ENCODE measurements around the gene ELF1. TPM values are rescaled to one million over a fixed set of nuclear protein-coding genes. Genes with fewer than 3 reads are reported as not detected.

ELF1 gene
- total RNA-seq, 1 experiment from 2014 or later = 36.0 TPM

- no peak for TF ChIP-seq CTCF (conservative IDR thresholded peaks at IDR 0.05)
- TF ChIP-seq EZH2 (IDR thresholded peaks at IDR 0.05; ENCODE audit: low read depth) = no peak
- Histone ChIP-seq H3K4me3 (peak overlapping the region; percentile 77; the same call in 1 of the 2 replicates), H3K9me3 (ENCODE audit: insufficient read depth, low read depth) (no peaks in the 10 kb centered on the region), H3K4me2 (peak overlapping the region; percentile 92), H3K9me2 (ENCODE audit: insufficient read depth) (no peaks in the 10 kb centered on the region), H3K4me1 (replicated peaks; ENCODE audit: insufficient read depth) (peaks cover 31% of the 10 kb centered on the region), H3K79me2 (ENCODE audit: low read depth) (peaks cover 58% of the 10 kb centered on the region), H4K20me1 (ENCODE audit: insufficient read depth) (no peaks in the 10 kb centered on the region), H3K27ac (peak overlapping the region; percentile 100), H2AFZ (no peak overlapping the region), H3F3A (ENCODE audit: insufficient read depth, low read depth) (peaks cover 7% of the 10 kb centered on the region), H3K27me3 (ENCODE audit: insufficient read depth, low read depth) (no peaks in the 10 kb centered on the region), H3K36me3 (ENCODE audit: low read depth) (0 out of 2 replicates have a peak, but pooled peaks cover 4% of the 10 kb centered on the region)
- intact Hi-C loops (cut with micrococcal nuclease; ENCODE audit: unreplicated experiment) = loop anchor here (2.0 to 10.0 kb wide), 3 partner anchors 25 to 55 kb away; partner anchors contain the start of gene WBP4
- BruUV-seq (replicated peaks) = no TSS peak
- DNase-seq = no peak
- ChIA-PET POLR2A (ENCODE audit: unreplicated experiment) (no interaction called here), CTCF (no interaction called here)
Measured at GRCh38 chr13:41019578-41020347, 647 bp upstream of the ELF1 start.

- Histone ChIP-seq H3K79me2 (ENCODE audit: low read depth) (peaks cover 68% of the 10 kb centered on the region), H3K4me1 (replicated peaks; ENCODE audit: insufficient read depth) (peaks cover 31% of the 10 kb centered on the region), H3K4me3 (peak overlapping the region; percentile 77)
Measured at GRCh38 chr13:41018602-41018948, 541 bp downstream of the ELF1 start.

More at GRCh38 chr13:41018602-41018948, 541 bp downstream of the ELF1 start:
- H3K9me3 ChIP-seq (ENCODE audit: insufficient read depth, low read depth) = no peaks in the 10 kb centered on the region
- H4K20me1 ChIP-seq (ENCODE audit: insufficient read depth) = no peaks in the 10 kb centered on the region
- intact Hi-C loops (cut with micrococcal nuclease; ENCODE audit: unreplicated experiment) = loop anchor here (2.0 to 10.0 kb wide), 3 partner anchors 24 to 54 kb away; partner anchors contain the start of gene WBP4
- peaks cover 7% of the 10 kb centered on the region for H3F3A ChIP-seq (ENCODE audit: insufficient read depth, low read depth)
- 0 out of 2 replicates have a peak, but pooled peaks cover 5% of the 10 kb centered on the region for H3K36me3 ChIP-seq (ENCODE audit: low read depth)
- ChIA-PET POLR2A (ENCODE audit: unreplicated experiment) (interaction anchor here (0.7 kb wide), 2 partner anchors 10 to 816 kb away, joined by 3 to 8 read pairs; no protein-coding TSS in a partner anchor), CTCF (interaction anchor here (0.5 kb wide), 1 partner anchor 35 kb away, joined by 3 read pairs; no protein-coding TSS in a partner anchor)
- DNase-seq = no peak
- peak overlapping the region; percentile 92 for H3K4me2 ChIP-seq
- BruUV-seq (replicated peaks) = no TSS peak
- H3K9me2 ChIP-seq (ENCODE audit: insufficient read depth) = no peaks in the 10 kb centered on the region
- peak overlapping the region; percentile 100 for H3K27ac ChIP-seq
- peak overlapping the region; percentile 76; the same call in 1 of the 2 replicates for H2AFZ ChIP-seq
- TF ChIP-seq CTCF (conservative IDR thresholded peaks at IDR 0.05) (no peak), EZH2 (IDR thresholded peaks at IDR 0.05; ENCODE audit: low read depth) (no peak)
- H3K27me3 ChIP-seq (ENCODE audit: insufficient read depth, low read depth) = no peaks in the 10 kb centered on the region

Measured in PC-9 (cell line).